OCI-LY1 (cell line): ENCODE measurements around the gene FBXW11.

Experiments used
- H2AFZ ChIP-seq: fragments of 200-600 bp; sonication (generic), shearing (Covaris generic); 2 replicates; pipeline ENCODE4 v1.6.0; 2014; ENCODE audit warnings: antibody characterized with exemption, mild to moderate bottlenecking, low read length
- H3F3A ChIP-seq: fragments of 200-600 bp; sonication (generic), shearing (Covaris generic); 2 replicates; pipeline ENCODE4 v1.6.0; 2014; ENCODE audit warnings: mild to moderate bottlenecking, antibody characterized with exemption, low read length, moderate library complexity; ENCODE audit not compliant: insufficient read depth
- H3K27ac ChIP-seq: fragments of 200-600 bp; sonication (generic); 2 replicates; pipeline ENCODE4 v1.5.1; 2014; ENCODE audit warnings: low read length, mixed run types, mild to moderate bottlenecking, low read depth; ENCODE audit not compliant: poor library complexity, severe bottlenecking
- H3K27me3 ChIP-seq: fragments of 200-600 bp; sonication (generic); 2 replicates; pipeline ENCODE4 v1.6.0; 2014; ENCODE audit warnings: antibody characterized with exemption, mild to moderate bottlenecking, low read length, moderate library complexity; ENCODE audit not compliant: insufficient read depth
- H3K36me3 ChIP-seq: fragments of 200-600 bp; sonication (generic); 2 replicates; pipeline ENCODE4 v1.6.1; 2014; ENCODE audit warnings: mild to moderate bottlenecking, antibody characterized with exemption, low read length, moderate library complexity, mixed read lengths; ENCODE audit not compliant: insufficient read depth
- H3K4me1 ChIP-seq: fragments of 200-600 bp; sonication (generic); 2 replicates; pipeline ENCODE4 v1.5.1; 2014; ENCODE audit warnings: mild to moderate bottlenecking, low read length, moderate library complexity; ENCODE audit not compliant: insufficient read depth, severe bottlenecking
- H3K4me2 ChIP-seq: fragments of 200-600 bp; sonication (generic), shearing (Covaris generic); 2 replicates; pipeline ENCODE4 v1.6.1; 2014; ENCODE audit warnings: low read length
- H3K4me3 ChIP-seq: fragments of 200-600 bp; sonication (generic); 2 replicates; pipeline ENCODE4 v1.5.1; 2014; ENCODE audit warnings: low read length, low read depth, mild to moderate bottlenecking, mixed read lengths; ENCODE audit not compliant: poor library complexity, severe bottlenecking
- H3K79me2 ChIP-seq: fragments of 200-600 bp; shearing (Covaris generic); 2 replicates; pipeline ENCODE4 v1.6.1; 2016; ENCODE audit warnings: mixed run types, low read length, mixed read lengths; ENCODE audit not compliant: insufficient read depth
- H3K9ac ChIP-seq: fragments of 200-600 bp; sonication (generic), shearing (Covaris generic); 2 replicates; pipeline ENCODE4 v1.6.1; 2014; ENCODE audit warnings: mild to moderate bottlenecking, low read length, mixed read lengths
- H3K9me2 ChIP-seq: fragments of 200-600 bp; sonication (generic), shearing (Covaris generic); 2 replicates; pipeline ENCODE4 v1.6.1; 2014; ENCODE audit warnings: low read depth, mild to moderate bottlenecking, low read length, mixed read lengths
- H3K9me3 ChIP-seq: fragments of 200-600 bp; shearing (Covaris generic); 2 replicates; pipeline ENCODE4 v1.6.1; 2014; ENCODE audit warnings: low read length, mixed read lengths
- H4K20me1 ChIP-seq: fragments of 200-600 bp; sonication (generic), shearing (Covaris generic); 2 replicates; pipeline ENCODE4 v1.6.0; 2016; ENCODE audit warnings: mild to moderate bottlenecking, low read length; ENCODE audit not compliant: insufficient read depth
- EZH2 ChIP-seq: fragments of 200-600 bp; sonication (generic), shearing (Covaris generic); IDR thresholded peaks from 2 replicates; pipeline ENCODE4 v1.8.0; 2017; ENCODE audit warnings: borderline replicate concordance, mixed run types, mild to moderate bottlenecking, antibody characterized with exemption, low read length, moderate library complexity, mixed read lengths
- TF ChIP-seq, protein P1 (sequence below): fragments of 200-600 bp; sonication (generic), shearing (Covaris generic); IDR thresholded peaks from 2 replicates; pipeline ENCODE4 v1.5.1; 2017; ENCODE audit warnings: mild to moderate bottlenecking, antibody characterized with exemption, low read length, moderate library complexity, mixed read lengths

Gene FBXW11

DNA sequence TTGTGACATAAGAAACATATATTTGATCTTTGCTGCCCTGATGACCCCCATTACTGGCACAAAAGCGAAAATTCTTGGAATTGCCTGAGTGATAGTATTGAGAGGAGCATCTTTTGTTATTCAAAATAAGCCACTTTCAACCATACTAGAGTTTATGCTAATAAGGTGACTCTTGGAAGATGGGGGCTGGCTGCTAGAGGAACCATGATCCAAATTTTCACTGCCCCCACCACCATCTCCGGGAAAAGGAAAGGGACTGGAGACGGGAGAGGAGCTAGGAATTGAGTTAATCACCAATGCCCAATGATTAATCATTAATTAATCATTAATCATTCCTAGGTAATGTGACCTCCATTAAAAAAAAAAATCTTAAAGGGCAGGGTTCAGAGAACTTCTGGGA, 25.6 kb downstream of the FBXW11 start:
- TF ChIP-seq EZH2: no peak
- TF ChIP-seq, protein P1, sequence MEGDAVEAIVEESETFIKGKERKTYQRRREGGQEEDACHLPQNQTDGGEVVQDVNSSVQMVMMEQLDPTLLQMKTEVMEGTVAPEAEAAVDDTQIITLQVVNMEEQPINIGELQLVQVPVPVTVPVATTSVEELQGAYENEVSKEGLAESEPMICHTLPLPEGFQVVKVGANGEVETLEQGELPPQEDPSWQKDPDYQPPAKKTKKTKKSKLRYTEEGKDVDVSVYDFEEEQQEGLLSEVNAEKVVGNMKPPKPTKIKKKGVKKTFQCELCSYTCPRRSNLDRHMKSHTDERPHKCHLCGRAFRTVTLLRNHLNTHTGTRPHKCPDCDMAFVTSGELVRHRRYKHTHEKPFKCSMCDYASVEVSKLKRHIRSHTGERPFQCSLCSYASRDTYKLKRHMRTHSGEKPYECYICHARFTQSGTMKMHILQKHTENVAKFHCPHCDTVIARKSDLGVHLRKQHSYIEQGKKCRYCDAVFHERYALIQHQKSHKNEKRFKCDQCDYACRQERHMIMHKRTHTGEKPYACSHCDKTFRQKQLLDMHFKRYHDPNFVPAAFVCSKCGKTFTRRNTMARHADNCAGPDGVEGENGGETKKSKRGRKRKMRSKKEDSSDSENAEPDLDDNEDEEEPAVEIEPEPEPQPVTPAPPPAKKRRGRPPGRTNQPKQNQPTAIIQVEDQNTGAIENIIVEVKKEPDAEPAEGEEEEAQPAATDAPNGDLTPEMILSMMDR: no peak
- no peak overlapping the region for H3K9ac ChIP-seq
- no peak overlapping the region for H3K4me3 ChIP-seq
- H3K4me2 ChIP-seq: no peak overlapping the region
- H3F3A ChIP-seq: no peaks in the 10 kb centered on the region
- peaks cover 46% of the 10 kb centered on the region for H3K79me2 ChIP-seq
- peaks cover 57% of the 10 kb centered on the region for H3K4me1 ChIP-seq
- H3K9me2 ChIP-seq: no peaks in the 10 kb centered on the region
- no peaks in the 10 kb centered on the region; the same call in 1 of the 2 replicates for H3K36me3 ChIP-seq
- no peak overlapping the region for H2AFZ ChIP-seq
- H3K9me3 ChIP-seq: peaks cover 10% of the 10 kb centered on the region; the same call in 1 of the 2 replicates
- no peak overlapping the region for H3K27ac ChIP-seq
- no peaks in the 10 kb centered on the region for H4K20me1 ChIP-seq
- H3K27me3 ChIP-seq: no peaks in the 10 kb centered on the region

DNA sequence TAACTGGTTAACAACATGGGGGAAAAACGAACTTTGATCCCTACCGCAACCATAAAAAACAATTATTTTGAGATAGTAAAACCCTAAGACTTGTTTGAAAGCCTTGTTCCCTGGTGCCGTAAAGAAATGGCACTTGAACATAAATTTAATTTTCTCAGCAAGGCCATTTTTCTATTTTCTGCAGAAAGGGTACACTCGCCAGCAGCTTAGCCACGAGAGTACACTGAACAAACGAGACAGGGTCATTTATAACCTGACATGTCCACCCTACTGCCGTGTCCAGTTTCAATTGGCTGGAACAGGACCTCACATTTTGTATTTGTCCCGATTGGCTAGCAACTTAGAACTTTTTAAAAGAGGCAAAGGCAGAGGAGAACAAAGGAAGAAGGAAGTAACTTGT, 26.8 kb downstream of the FBXW11 start:
- TF ChIP-seq EZH2: no peak
- TF ChIP-seq, protein P1: no peak
- peaks cover 10% of the 10 kb centered on the region; the same call in 1 of the 2 replicates for H3K9me3 ChIP-seq
- no peak overlapping the region for H2AFZ ChIP-seq
- no peaks in the 10 kb centered on the region for H3K9me2 ChIP-seq
- H3K4me2 ChIP-seq: no peak overlapping the region
- H3F3A ChIP-seq: no peaks in the 10 kb centered on the region
- no peak overlapping the region for H3K4me3 ChIP-seq
- H3K27ac ChIP-seq: no peak overlapping the region
- peaks cover 48% of the 10 kb centered on the region for H3K79me2 ChIP-seq
- H3K27me3 ChIP-seq: no peaks in the 10 kb centered on the region
- H4K20me1 ChIP-seq: no peaks in the 10 kb centered on the region
- peaks cover 56% of the 10 kb centered on the region for H3K4me1 ChIP-seq
- H3K36me3 ChIP-seq: no peaks in the 10 kb centered on the region; the same call in 1 of the 2 replicates
- H3K9ac ChIP-seq: no peak overlapping the region

DNA sequence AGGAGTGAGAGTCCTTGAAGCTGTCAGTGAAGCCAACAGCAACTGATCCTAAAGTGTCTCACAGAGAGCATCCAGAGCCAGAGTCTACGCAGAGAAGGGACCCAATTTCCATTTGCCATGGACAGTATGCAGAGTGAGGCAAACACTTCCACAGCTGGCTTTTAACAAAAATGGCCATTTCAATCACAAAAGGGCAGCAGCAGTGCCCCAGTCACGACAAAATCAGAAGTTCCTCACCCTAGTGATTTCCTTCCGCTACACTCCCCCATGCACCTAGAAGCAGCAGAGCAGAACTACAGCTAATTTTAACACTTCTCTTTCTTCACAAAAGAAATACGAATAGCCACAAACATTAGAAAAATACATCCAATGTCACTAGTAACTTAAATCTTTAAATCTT, 27.9 kb downstream of the FBXW11 start:
- no peaks in the 10 kb centered on the region for H3K9me2 ChIP-seq
- H3K36me3 ChIP-seq: no peaks in the 10 kb centered on the region; the same call in 1 of the 2 replicates
- H3K9me3 ChIP-seq: peaks cover 10% of the 10 kb centered on the region; the same call in 1 of the 2 replicates
- H2AFZ ChIP-seq: no peak overlapping the region
- no peaks in the 10 kb centered on the region for H3K27me3 ChIP-seq
- peaks cover 37% of the 10 kb centered on the region for H3K79me2 ChIP-seq
- peak overlapping the region; percentile 67 for H3K4me2 ChIP-seq
- peak overlapping the region; percentile 69 for H3K27ac ChIP-seq
- H3K9ac ChIP-seq: peak overlapping the region; percentile 25; the same call in 1 of the 2 replicates
- H3K4me3 ChIP-seq: no peak overlapping the region
- H3F3A ChIP-seq: no peaks in the 10 kb centered on the region
- no peak for TF ChIP-seq EZH2
- TF ChIP-seq, protein P1: no peak
- no peaks in the 10 kb centered on the region for H4K20me1 ChIP-seq
- peaks cover 45% of the 10 kb centered on the region for H3K4me1 ChIP-seq
